Ovary (tissue), 9 donors: ENCODE data around the gene TEX19. TPM values are rescaled to one million over a fixed set of nuclear protein-coding genes. Genes with fewer than 3 reads are reported as not detected.

ENCODE experiments used
- DNase-seq, 5 donors: peaks; one replicate each; pipeline ENCODE4 v3.0.0-alpha.2; 2019 to 2020
- H3K27ac ChIP-seq, 2 donors: fragments of 200-600 bp; one replicate each; pipeline versions ENCODE4 v1.5.1 to v1.8.0; 2019 to 2022
- H3K27me3 ChIP-seq: fragments of 200-600 bp; one replicate; pipeline ENCODE4 v1.8.0; 2022
- H3K36me3 ChIP-seq: fragments of 200-600 bp; sonication (generic); one replicate; pipeline ENCODE4 v1.5.1; 2019
- H3K4me1 ChIP-seq: one replicate; pipeline ENCODE4 v1.8.1; 2013; ENCODE audit warnings: mild to moderate bottlenecking, moderate library complexity; ENCODE audit not compliant: insufficient read depth
- H3K4me3 ChIP-seq: fragments of 200-600 bp; sonication (generic); one replicate; pipeline ENCODE4 v1.5.1; 2017
- H3K9me3 ChIP-seq, 2 donors: fragments of 200-600 bp in 1 of 2; sonication (generic) in 1 of 2; one replicate each; pipeline versions ENCODE4 v1.5.1 to v1.8.1; 2013 to 2019; ENCODE audit warnings: mild to moderate bottlenecking in 1 of 2, moderate library complexity in 1 of 2
- CTCF ChIP-seq, 3 donors: fragments of 450-650 bp in 2 of 3; fragments of 200-600 bp in 1 of 3; IDR thresholded peaks; one replicate each; pipeline versions ENCODE4 v1.5.1 to v1.8.0; 2016 to 2022; ENCODE audit warnings: antibody characterized with exemption in 3 of 3, mild to moderate bottlenecking in 1 of 3
- EP300 ChIP-seq: sonication (generic); formaldehyde crosslinking; IDR thresholded peaks from one replicate; pipeline ENCODE4 v1.6.1; 2017; ENCODE audit warnings: antibody characterized with exemption
- POLR2A ChIP-seq: fragments of 450-650 bp; IDR thresholded peaks from one replicate; pipeline ENCODE4 v1.6.1; 2017; ENCODE audit warnings: antibody characterized with exemption, mild to moderate bottlenecking, moderate library complexity
- WGBS, 3 donors: extraction: QIAGEN DNeasy Blood & Tissue Kit in 1 of 3; methylation state at CpG; one replicate each; pipeline versions ENCODE4 v1.1.5 to v1.1.7; 2013 to 2017; 5-methylcytosine and 5-hydroxymethylcytosine counted together
- intact Hi-C, 4 donors: fragments of 100-400 bp; cut with DNase I; formaldehyde crosslinking; loops; one replicate each; pipeline versions ENCODE4 v1.11.0 to v1.15.1; 2022 to 2023
- polyA plus RNA-seq, 2 donors: library from polyadenylated mRNA; stranded (reverse); fragments of 200-250 nt in 1 of 2; fragments of 350-450 nt in 1 of 2; fragmentation: Illumina TruSeq in 1 of 2; extraction: RNeasy Lipid Tissue Mini Kit (QIAGEN cat#74804) in 1 of 2; gene quantifications; one replicate each; pipeline ENCODE4 v1.2.3, GENCODE V29; 2013 to 2014
- total RNA-seq, 7 donors: library from RNA; depleted of rRNA in 2 of 7; stranded (reverse); fragments of >200 nt in 2 of 7; fragmentation: NEBNext Ultra II Directional in 3 of 7; extraction: Animal tissue kit (Norgen Biotek cat#: 25700) in 3 of 7; gene quantifications; one replicate each; pipeline versions ENCODE4 v1.1.0 to v1.2.4, GENCODE V29; 2016 to 2023
- donor health status: DM: no; HTN: no; CAD: no; lungs with moderate emphysema.
- donor health status: DM: no; HTN: no; CAD: no.
- donor health status: Bipolar disorder and iron deficiency.
- donor health status: DM: yes; HTN: yes; CAD: no.
- donor health status: DM: no; HTN: no; CAD: no.
- donor health status: DM: yes; HTN: yes; CAD: no.

Gene TEX19
- total and polyA plus RNA-seq, 9 donors: not detected

GRCh38 chr17:82325286-82326180 lies 33.5 kb upstream of the TEX19 start:
- Histone ChIP-seq H3K36me3 (no peaks in the 10 kb centered on the region), H3K4me3 (no peak overlapping the region), H3K9me3 (no peaks in the 10 kb centered on the region), H3K4me1 (peaks cover 7% of the 10 kb centered on the region), H3K27ac (no peak overlapping the region), H3K27me3 (no peaks in the 10 kb centered on the region)
- 84 to 89% (median 88%) methylated on average over 28 to 30 of the region's 30 CpGs for WGBS, 3 donors
- intact Hi-C loops: loop anchor here in 2 of 4 donors (10.0 kb wide), 2 partner anchors 81 to 301 kb away; partner anchors contain the start of genes CENPX (in 1 of the 2) and LRRC45 (in 1 of the 2)
- no peak for TF ChIP-seq POLR2A
- TF ChIP-seq CTCF (IDR thresholded peaks at IDR 0.05): no peak
- TF ChIP-seq EP300: no peak
- no peak for DNase-seq

DNA sequence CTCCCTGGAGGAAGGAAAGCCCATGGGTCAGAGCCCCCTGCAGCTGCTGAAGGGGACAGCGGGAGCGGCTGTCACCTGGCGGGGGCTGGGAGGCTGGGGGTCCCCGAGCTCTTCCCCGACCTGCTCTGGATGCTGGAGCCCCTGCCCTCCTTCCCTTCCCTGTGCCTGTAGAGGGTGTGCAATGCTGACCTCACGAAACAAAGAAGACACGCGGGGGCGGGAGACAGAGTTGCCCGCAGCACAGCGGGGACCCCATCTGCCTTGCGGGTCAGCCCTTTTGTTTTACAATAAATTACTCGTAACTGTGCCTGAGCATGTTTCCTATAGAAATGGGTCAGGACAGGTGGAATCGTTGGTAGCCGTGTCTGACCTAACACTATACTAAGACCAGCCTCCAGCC lies 31.8 kb upstream of the TEX19 start:
- TF ChIP-seq POLR2A (no peak), CTCF (IDR thresholded peaks at IDR 0.05) (no peak), EP300 (no peak)
- Histone ChIP-seq H3K9me3 (no peaks in the 10 kb centered on the region), H3K27me3 (no peaks in the 10 kb centered on the region), H3K27ac (no peak overlapping the region), H3K36me3 (no peaks in the 10 kb centered on the region), H3K4me1 (peaks cover 9% of the 10 kb centered on the region), H3K4me3 (no peak overlapping the region)
- no peak for DNase-seq
- 65 to 81% (median 77%) methylated on average over 15 of the region's 15 CpGs for WGBS, 3 donors
- intact Hi-C loops: loop anchor here in 2 of 4 donors (10.0 kb wide), 2 partner anchors 82 to 302 kb away; partner anchors contain the start of genes CENPX (in 1 of the 2) and LRRC45 (in 1 of the 2)

- Histone ChIP-seq H3K4me3 (no peak overlapping the region), H3K9me3 (no peaks in the 10 kb centered on the region), H3K27me3 (no peaks in the 10 kb centered on the region), H3K27ac (no peak overlapping the region), H3K4me1 (peaks cover 11% of the 10 kb centered on the region), H3K36me3 (no peaks in the 10 kb centered on the region)
- intact Hi-C loops: loop anchor here in 2 of 4 donors (10.0 kb wide), 2 partner anchors 83 to 303 kb away; partner anchors contain the start of genes CENPX (in 1 of the 2) and LRRC45 (in 1 of the 2)
- DNase-seq: no peak
- WGBS, 3 donors: 64 to 84% (median 73%) methylated on average over 16 of the region's 16 CpGs
- TF ChIP-seq POLR2A: no peak
- no peak for TF ChIP-seq CTCF (IDR thresholded peaks at IDR 0.05)
- no peak for TF ChIP-seq EP300
These were observed 31.3 kb upstream of the TEX19 start for GRCh38 chr17:82327757-82328140.

DNA sequence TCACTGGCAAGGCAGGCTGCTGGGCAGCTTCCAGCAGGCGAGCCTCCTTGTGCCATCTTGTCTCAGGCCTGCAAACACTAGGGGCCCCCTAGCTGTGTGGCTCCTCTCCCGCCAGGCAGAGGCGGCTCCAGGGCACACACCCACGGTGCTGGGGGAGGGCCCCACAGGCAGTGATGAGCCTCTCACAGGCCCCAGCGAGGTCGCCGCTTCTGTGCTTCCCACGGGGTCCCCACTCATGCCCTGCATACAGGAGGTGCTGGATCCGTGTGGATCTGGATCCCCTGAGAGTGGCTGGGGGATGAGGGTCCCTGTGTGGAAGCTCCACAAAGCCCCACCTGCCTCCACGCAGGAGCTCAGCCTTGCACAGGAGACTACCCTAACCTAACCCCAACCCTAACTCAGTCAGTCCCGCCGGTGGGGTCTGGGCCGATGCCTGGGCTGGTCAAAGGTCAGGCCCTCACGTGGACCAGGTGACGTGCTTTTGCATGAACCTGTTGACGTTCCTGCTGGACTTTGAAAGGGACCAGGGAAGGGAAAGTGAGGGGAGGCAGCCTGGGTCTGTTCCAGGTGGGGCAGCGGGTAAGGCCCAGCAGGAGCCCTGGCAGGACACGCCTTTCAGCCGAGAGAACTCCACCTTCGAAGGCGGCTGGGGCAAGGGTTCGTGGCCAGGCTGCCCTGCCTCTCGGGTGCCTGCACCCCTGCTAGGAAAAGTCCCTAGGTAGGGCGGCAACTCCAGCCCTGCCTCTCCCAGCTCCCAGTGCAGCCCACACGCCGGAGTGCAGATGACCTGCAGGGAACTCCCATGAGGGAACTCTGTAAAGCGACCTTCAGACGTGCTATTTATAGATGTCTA lies 30.7 kb upstream of the TEX19 start:
- H3K4me1 ChIP-seq: peaks cover 14% of the 10 kb centered on the region
- intact Hi-C loops: loop anchor here in 2 of 4 donors (10.0 kb wide), 2 partner anchors 84 to 304 kb away; partner anchors contain the start of genes CENPX (in 1 of the 2) and LRRC45 (in 1 of the 2)
- H3K9me3 ChIP-seq: no peaks in the 10 kb centered on the region
- H3K27ac ChIP-seq: no peak overlapping the region
- no peaks in the 10 kb centered on the region for H3K36me3 ChIP-seq
- TF ChIP-seq EP300 (no peak), CTCF (IDR thresholded peaks at IDR 0.05) (no peak), POLR2A (no peak)
- 68 to 79% (median 75%) methylated on average over 26 to 28 of the region's 28 CpGs for WGBS, 3 donors
- H3K27me3 ChIP-seq: no peaks in the 10 kb centered on the region
- no peak for DNase-seq
- no peak overlapping the region for H3K4me3 ChIP-seq
